ENCODE measurements around the gene USP48. TPM values are rescaled to one million over a fixed set of nuclear protein-coding genes. Genes with fewer than 3 reads are reported as not detected.

USP48 gene
- total and polyA plus RNA-seq, 2 of the 13 experiments (the other 11 are each of a cell fraction or from before 2014, with no cell fraction given), result 30.4 to 30.7 TPM

DNA sequence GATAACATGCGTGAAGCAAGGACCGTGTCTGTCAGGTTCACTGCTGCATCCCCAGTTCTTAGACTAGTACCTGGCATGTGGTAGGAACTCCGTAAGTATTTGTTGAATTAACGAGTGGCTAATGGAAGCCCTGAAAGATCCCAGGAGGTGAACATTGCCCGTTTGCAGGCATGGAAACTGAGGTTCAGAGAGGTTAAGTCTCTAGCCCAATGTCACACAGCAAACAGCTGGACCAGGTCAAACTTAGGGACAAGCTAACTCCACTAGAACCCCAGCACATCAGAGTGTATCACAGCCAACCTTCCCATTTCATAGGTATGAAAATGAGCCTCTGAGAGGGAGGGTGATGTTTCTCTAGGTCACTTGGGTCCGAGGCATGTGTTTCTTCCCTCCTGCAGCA is 141.4 kb downstream of the USP48 start:
- H3K79me2 ChIP-seq (ENCODE audit: insufficient read depth, low read length), result no peaks in the 10 kb centered on the region
- 100% methylated on average over 3 of the region's 6 CpGs for WGBS (ENCODE audit: low lambda C conversion rate)
- H3K9me3 ChIP-seq (ENCODE audit: low read length), result no peaks in the 10 kb centered on the region

DNA sequence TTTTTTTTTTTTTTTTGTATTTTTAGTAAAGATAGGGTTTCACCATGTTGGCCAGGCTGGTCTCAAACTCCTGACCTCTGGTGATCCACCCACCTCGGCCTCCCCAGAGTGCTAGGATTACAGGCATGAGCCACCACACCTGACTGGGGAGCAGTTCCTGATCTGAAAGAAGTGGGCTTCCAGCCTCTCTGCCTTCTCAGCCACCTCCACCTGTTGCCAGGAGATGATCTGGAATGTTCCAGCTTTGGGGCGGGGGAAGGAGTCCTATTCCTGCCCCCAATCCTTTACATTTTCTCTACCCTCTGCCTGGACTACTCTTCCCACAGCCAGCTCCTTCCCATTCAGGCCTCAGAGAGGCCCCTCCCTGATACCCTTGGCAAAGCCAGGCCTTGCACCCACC is 141.9 kb downstream of the USP48 start:
- in situ Hi-C loops (cut with HindIII; ENCODE audit: extremely low pct_ligation_motif_present, low pct_unique_long_range_greater_than_20kb), result no loop called here
- DNase-seq (ENCODE audit: low spot score) (no peak), ATAC-seq (no peak), FAIRE-seq (no peak)
- ChIA-PET POLR2A (no interaction called here), CTCF (ENCODE audit: low intra/inter-chr PET ratio, low total read pairs) (no interaction called here)
- Histone ChIP-seq H3K36me3 (replicated peaks in 1 of 2; ENCODE audit: control insufficient read depth in 1 of 2, insufficient read depth in 2 of 2, low read length in 2 of 2) (peaks cover 7 to 20% of the 10 kb centered on the region in 2 experiments), H3K79me2 (ENCODE audit: insufficient read depth, low read length) (no peaks in the 10 kb centered on the region), H3K27ac (ENCODE audit: extremely low read length, insufficient read depth, low read length) (no peak overlapping the region), H4K20me1 (ENCODE audit: insufficient read depth, low read length) (peaks cover 3% of the 10 kb centered on the region; the same call in 1 of the 2 replicates), H3K9ac (ENCODE audit: insufficient read depth, low read depth, low read length) (no peak overlapping the region), H3K4me3 (replicated peaks in 1 of 3; ENCODE audit: insufficient read depth in 1 of 3, low read depth in 2 of 3, low read length in 3 of 3) (no peak overlapping the region), H3K4me2 (ENCODE audit: low read depth, low read length) (no peak overlapping the region), H3K4me1 (ENCODE audit: insufficient read depth, low read length) (peaks cover 11% of the 10 kb centered on the region; the same call in 1 of the 2 replicates), H2AFZ (ENCODE audit: low read length) (no peak overlapping the region), H3K27me3 (ENCODE audit: control insufficient read depth in 1 of 2, insufficient read depth in 2 of 2, low read length in 2 of 2) (no peaks in the 10 kb centered on the region), H3K9me3 (ENCODE audit: low read length) (no peaks in the 10 kb centered on the region)
- intact Hi-C loops (cut with micrococcal nuclease; ENCODE audit: unreplicated experiment), result no loop called here
- TF ChIP-seq ZNF383 (CRISPR knock-in tag; IDR thresholded peaks at IDR 0.05; ENCODE audit: borderline replicate concordance), result no peak
- no peak for TF ChIP-seq ZKSCAN1 (IDR thresholded peaks at IDR 0.05; ENCODE audit: low read length)
- no peak for TF ChIP-seq CC2D1A (CRISPR knock-in tag; IDR thresholded peaks at IDR 0.05)
- TF ChIP-seq NCOA5 (CRISPR knock-in tag; IDR thresholded peaks at IDR 0.05), result no peak
- no peak for TF ChIP-seq ZNF468 (CRISPR knock-in tag; IDR thresholded peaks at IDR 0.05)
- TF ChIP-seq ZNF143 (CRISPR knock-in tag; IDR thresholded peaks at IDR 0.05), result no peak
- no peak for TF ChIP-seq NFE2 (CRISPR knock-in tag; IDR thresholded peaks at IDR 0.05)
- no peak for TF ChIP-seq ZNF333 (CRISPR knock-in tag; IDR thresholded peaks at IDR 0.05; ENCODE audit: borderline replicate concordance)
- TF ChIP-seq, protein P1, sequence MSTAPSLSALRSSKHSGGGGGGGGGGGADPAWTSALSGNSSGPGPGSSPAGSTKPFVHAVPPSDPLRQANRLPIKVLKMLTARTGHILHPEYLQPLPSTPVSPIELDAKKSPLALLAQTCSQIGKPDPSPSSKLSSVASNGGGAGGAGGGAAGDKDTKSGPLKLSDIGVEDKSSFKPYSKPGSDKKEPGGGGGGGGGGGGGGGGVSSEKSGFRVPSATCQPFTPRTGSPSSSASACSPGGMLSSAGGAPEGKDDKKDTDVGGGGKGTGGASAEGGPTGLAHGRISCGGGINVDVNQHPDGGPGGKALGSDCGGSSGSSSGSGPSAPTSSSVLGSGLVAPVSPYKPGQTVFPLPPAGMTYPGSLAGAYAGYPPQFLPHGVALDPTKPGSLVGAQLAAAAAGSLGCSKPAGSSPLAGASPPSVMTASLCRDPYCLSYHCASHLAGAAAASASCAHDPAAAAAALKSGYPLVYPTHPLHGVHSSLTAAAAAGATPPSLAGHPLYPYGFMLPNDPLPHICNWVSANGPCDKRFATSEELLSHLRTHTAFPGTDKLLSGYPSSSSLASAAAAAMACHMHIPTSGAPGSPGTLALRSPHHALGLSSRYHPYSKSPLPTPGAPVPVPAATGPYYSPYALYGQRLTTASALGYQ (CRISPR knock-in tag; IDR thresholded peaks at IDR 0.05), result no peak
- WGBS (ENCODE audit: low lambda C conversion rate), result 97% methylated on average over 2 of the region's 2 CpGs
- BruUV-seq (replicated peaks), result no TSS peak

More for the DNA sequence above, 141.4 kb downstream of the USP48 start:
- no TSS peak for BruUV-seq (replicated peaks)
- Histone ChIP-seq H3K4me2 (ENCODE audit: low read depth, low read length) (no peak overlapping the region), H3K9ac (ENCODE audit: insufficient read depth, low read depth, low read length) (no peak overlapping the region), H3K36me3 (replicated peaks in 1 of 2; ENCODE audit: control insufficient read depth in 1 of 2, insufficient read depth in 2 of 2, low read length in 2 of 2) (peaks cover 5 to 21% of the 10 kb centered on the region in 2 experiments; a peak in 4 of 5 replicates), H3K27ac (ENCODE audit: extremely low read length, insufficient read depth, low read length) (no peak overlapping the region), H3K4me3 (replicated peaks in 1 of 3; ENCODE audit: insufficient read depth in 1 of 3, low read depth in 2 of 3, low read length in 3 of 3) (no peak overlapping the region), H3K27me3 (ENCODE audit: control insufficient read depth in 1 of 2, insufficient read depth in 2 of 2, low read length in 2 of 2) (no peaks in the 10 kb centered on the region), H3K4me1 (ENCODE audit: insufficient read depth, low read length) (peaks cover 11% of the 10 kb centered on the region; the same call in 1 of the 2 replicates), H4K20me1 (ENCODE audit: insufficient read depth, low read length) (peaks cover 3% of the 10 kb centered on the region; the same call in 1 of the 2 replicates), H2AFZ (ENCODE audit: low read length) (no peak overlapping the region)
- intact Hi-C loops (cut with micrococcal nuclease; ENCODE audit: unreplicated experiment) (no loop called here), in situ Hi-C loops (cut with HindIII; ENCODE audit: extremely low pct_ligation_motif_present, low pct_unique_long_range_greater_than_20kb) (no loop called here)
- CTCF ChIA-PET (ENCODE audit: low intra/inter-chr PET ratio, low total read pairs), result no interaction called here
- TF ChIP-seq ZFP36 (IDR thresholded peaks at IDR 0.05; ENCODE audit: borderline replicate concordance, low read depth, low read length, partially characterized antibody), result peak; percentile 14
- 0 out of 2 replicates have a peak, but pooled peaks have one; percentile 40 for TF ChIP-seq KDM1A (CRISPR knock-in tag; IDR thresholded peaks at IDR 0.05)
- no peak for TF ChIP-seq AKAP8 (CRISPR knock-in tag; IDR thresholded peaks at IDR 0.05)
- peak; percentile 94 for TF ChIP-seq ZNF768 (CRISPR knock-in tag; IDR thresholded peaks at IDR 0.05)
- no peak for TF ChIP-seq MAFF (IDR thresholded peaks at IDR 0.05; ENCODE audit: low read depth, low read length)
- TF ChIP-seq NFATC3 (CRISPR knock-in tag; IDR thresholded peaks at IDR 0.05), result no peak
- peak; percentile 47; the same call in 1 of the 2 replicates for TF ChIP-seq ZMYM3 (CRISPR knock-in tag; IDR thresholded peaks at IDR 0.05)
- FAIRE-seq (no peak), DNase-seq (ENCODE audit: low spot score) (no peak), ATAC-seq (no peak)
- POLR2A ChIA-PET, result no interaction called here
